NCI-H187 (cell line): ENCODE results near the gene HRAS.

Source experiments
- DNase-seq, 2 experiments: peaks; one replicate each; lab custom pipeline; 2025; lab: John Stamatoyannopoulos, UW

Gene HRAS

GRCh38 chr11:567011-567628, 31.7 kb upstream of the HRAS start:
- DNase-seq, result no peak

DNA sequence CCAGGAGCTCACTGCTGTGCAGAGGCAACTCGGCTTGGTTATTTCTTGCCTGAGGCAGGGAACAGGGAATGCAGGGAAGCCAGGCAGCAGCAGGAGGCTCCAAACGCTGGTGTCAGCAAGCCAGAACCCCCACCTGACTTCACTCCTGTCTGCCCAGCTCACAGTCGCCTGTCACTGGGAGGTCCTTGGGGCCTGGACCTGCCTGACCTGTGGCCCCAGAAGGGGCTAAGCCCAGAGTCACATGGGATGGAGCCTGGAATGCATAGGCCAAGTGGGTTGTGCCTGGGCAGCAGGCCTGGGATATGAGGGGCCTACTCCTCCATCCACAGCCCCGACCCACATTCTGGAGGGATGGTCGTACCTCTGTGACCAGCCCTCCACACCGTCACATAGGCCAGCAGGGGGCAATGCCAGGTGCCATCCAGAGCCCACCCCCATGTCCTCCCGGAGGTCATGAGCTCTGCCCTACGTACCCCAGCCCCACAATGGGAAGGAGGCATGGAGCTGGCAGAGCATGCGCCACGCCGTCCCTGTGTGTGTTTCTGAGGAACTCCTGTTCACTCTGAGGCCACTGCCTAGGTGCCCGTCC, 30.6 kb upstream of the HRAS start:
- DNase-seq, result no peak

- DNase-seq, result no peak
Measured at GRCh38 chr11:563812-564578, 28.6 kb upstream of the HRAS start.

GRCh38 chr11:563066-563811, 27.9 kb upstream of the HRAS start:
- DNase-seq, result no peak

- DNase-seq, result no peak
Measured at GRCh38 chr11:562046-562645, 26.8 kb upstream of the HRAS start.

- DNase-seq, result no peak
Measured at GRCh38 chr11:561148-562003, 26.0 kb upstream of the HRAS start.

- peak; percentile 91 to 95 for DNase-seq
Measured at GRCh38 chr11:560305-561147, 25.1 kb upstream of the HRAS start, which contains the start of the genes LMNTD2 and RASSF7. TSS of gene LMNTD2 (minus strand) at chr11:560738. CDS start at chr11:560716, 22 bp downstream. TSS of gene RASSF7 (plus strand) at chr11:560970. CDS start at chr11:561769, 799 bp downstream.

- DNase-seq, result no peak
Measured at GRCh38 chr11:559712-560304, 24.4 kb upstream of the HRAS start.

DNA sequence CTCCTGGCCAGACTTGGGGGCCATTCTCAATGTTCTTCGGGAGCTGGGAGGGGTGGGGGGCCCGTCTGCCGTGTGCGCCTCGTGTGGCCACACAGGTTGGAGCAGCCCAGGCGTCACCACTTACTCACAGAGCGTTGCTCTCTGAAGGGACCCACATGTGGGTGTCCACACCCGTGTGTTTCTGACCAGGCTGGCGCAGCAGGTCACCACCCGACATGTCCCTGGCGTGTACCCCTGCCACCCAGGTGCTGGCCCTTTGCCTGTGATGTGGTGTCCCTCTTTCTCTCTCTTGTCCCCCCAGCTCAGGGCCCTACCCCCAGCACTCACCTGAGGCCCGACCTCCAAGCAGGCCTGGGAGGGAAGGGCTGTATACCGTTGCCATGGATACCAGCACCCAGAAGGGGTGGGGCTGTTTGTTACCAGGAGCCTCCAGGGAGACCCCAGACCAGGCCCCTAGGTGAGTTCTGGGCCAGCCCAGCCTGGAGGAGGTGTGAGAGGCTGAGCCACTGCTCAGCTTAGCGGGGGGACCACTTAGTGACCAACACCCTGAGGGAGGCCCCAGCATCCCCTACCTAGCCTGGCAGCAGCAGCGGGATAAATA, 23.7 kb upstream of the HRAS start:
- no peak for DNase-seq

- no peak for DNase-seq
Measured at GRCh38 chr11:558503-558902, 23.1 kb upstream of the HRAS start.

DNA sequence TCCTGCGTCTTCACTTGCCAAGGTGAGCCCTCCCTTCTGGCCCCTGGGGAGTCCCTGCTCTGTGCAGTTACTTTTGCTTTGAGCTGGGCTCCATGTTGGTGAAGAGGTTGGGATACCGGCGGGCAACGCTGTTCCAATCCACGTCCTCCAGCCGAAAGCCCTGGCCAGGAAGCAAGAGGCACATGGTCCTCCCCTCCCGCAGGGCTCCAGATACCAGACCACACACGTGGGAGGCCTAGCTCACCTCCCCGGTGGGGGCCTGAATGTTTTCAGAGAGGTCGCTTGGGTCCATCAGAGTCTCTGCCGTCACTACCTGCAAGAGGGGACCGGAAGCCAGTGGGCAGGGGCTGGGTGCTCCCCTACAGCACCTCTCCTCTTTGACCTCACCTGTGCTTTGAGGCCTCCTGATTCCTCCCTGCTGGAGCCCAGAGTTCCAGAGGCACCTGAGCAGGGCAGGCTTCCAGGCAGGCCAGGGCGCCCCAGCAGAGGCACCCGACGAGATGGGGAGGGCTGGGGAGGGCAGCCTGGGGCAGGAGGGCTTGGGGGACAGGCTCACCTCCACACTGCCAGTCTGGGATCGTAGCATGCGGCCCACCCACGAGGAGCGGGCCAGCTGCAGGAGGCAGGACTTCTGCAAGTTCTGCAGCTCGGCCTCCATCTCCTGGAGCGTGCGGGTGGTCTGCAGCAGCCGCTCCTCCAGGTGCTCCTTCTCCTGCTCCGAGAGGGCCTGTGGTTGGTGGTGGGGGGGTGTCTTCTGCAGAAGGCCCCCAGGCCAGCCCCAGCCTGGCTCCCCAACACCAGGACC, 22.2 kb upstream of the HRAS start:
- no peak for DNase-seq

DNA sequence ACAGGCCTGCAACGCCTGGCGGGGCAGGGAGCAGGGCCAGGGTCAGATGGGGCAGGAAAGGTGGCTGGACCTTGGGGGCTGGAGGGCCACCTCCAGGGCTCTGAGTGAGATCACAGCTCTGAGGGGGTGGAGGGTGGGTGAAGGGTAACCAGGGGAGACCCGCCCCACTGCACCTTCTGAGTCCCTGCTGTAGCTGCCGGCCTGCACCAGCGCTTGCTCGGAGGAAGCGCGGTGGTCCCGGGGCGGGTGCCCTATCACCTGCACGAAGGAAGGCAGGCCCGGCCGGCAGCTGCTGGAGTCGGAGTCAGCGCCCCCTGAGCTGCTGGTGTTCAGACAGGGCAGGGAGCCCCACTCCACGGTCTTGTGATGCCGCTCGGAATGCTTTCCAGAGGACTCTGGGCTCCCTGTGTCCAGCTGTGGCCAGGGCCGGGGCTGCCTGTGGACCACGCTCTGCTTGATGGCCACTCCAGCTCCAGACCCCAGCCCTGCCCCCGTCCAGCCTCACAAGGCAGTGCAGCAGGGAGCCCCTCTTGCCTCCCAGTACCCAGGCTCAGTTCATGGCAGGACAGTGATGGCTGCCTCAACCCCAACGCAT, 21.4 kb upstream of the HRAS start:
- DNase-seq, result no peak

- no peak for DNase-seq
Measured at GRCh38 chr11:555780-556661, 20.6 kb upstream of the HRAS start.

DNA sequence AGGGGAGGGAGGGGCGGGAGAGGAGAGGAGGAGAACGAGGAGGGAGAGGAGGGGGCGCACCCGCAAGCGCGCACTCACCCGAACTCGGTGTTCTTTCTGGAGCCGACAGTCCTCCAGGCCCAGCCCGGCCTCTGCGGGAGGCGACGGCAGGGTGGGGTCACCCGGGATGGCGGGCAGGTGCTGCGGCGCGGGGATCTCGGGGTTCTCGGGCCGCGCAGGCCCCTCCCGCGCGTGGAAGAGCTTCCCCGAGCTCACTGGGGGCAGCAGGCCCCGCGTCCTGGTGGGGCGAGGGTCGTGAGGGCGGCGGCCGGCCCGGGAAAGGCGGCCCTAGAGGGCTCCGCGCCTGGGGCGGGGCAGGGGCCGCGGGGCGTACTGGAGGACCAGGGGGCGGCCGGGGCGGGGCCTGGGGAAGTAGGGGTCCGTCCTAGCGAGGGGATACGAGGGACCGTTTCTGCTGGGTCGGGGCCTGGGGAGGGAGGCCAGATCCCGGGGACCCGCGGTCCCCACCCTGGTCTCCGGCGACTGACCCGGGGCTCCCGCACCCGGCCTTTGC, 19.9 kb upstream of the HRAS start:
- DNase-seq, result no peak

DNA sequence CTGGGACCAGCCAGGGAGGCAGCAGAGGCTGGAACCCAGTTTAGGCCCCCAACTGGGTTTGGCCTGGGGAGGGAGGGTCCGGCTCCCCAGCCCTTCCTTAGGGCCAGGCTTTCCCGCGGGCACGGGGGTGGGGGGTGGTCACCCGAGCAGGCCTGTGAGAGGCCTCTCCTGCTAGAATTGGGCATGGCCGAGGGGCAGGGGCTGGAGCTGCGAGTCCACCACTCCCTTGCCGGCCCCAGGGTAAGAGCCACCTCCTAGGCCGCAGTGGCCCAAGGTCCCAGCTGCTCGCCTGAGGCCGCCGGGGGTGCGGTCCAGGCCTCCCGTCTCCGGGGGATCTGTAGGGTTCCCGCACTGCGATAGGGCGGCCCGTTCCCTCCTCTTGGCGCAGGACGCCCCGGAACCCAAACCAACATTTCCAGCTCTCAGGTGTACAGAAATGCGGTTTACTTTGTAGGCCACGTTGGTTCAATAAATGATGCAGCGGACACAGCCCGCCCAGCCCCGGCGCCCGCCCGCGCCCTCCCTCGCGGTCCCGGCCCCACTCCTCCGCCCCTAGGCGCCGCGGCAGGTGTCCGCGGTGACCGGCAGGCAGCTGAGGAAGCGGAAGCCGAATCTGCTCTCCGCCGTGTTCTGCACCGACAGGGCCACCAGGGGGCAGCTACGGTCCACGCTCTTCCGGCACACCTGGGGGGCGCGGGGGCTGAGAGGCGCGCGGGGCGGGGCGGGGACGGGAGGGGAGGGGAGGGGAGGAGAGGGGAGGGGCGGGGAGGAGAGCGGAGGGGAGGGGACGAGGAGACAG, 19.3 kb upstream of the HRAS start:
- DNase-seq, result peak; percentile 61 to 86

GRCh38 chr11:553988-554340, 18.6 kb upstream of the HRAS start:
- DNase-seq, result no peak
